ENCODE data around the gene FAM131A.

FAM131A gene

GRCh38 chr3:184377882-184378445, 40.6 kb downstream of the FAM131A start, which contains the start of gene THPO:
TSS of gene THPO (minus strand) at chr3:184378207. CDS start at chr3:184376259, 1,948 bp downstream.
- DNase-seq (ENCODE audit: low read depth) = no peak

- DNase-seq (ENCODE audit: low read depth) = no peak
These were observed 41.4 kb downstream of the FAM131A start for GRCh38 chr3:184378651-184379357.

- DNase-seq (ENCODE audit: low read depth) = no peak
These were observed 42.2 kb downstream of the FAM131A start, which contains the start of gene CHRD for GRCh38 chr3:184379358-184380184. TSS of gene CHRD (plus strand) at chr3:184380054. CDS start at chr3:184380319, 265 bp downstream.

GRCh38 chr3:184380185-184380626, 42.8 kb downstream of the FAM131A start:
- no peak for DNase-seq (ENCODE audit: low read depth)

GRCh38 chr3:184380627-184381260, 43.3 kb downstream of the FAM131A start:
- DNase-seq (ENCODE audit: low read depth) = no peak

GRCh38 chr3:184381261-184382224, 44.1 kb downstream of the FAM131A start:
- DNase-seq (ENCODE audit: low read depth) = no peak

GRCh38 chr3:184382326-184383032, 45.1 kb downstream of the FAM131A start:
- no peak for DNase-seq (ENCODE audit: low read depth)

- DNase-seq (ENCODE audit: low read depth) = no peak
These were observed 45.8 kb downstream of the FAM131A start for GRCh38 chr3:184383033-184383740.

- no peak for DNase-seq (ENCODE audit: low read depth)
These were observed 46.9 kb downstream of the FAM131A start for GRCh38 chr3:184384342-184384741.

- DNase-seq (ENCODE audit: low read depth) = no peak
These were observed 47.5 kb downstream of the FAM131A start for GRCh38 chr3:184384856-184385422.

- no peak for DNase-seq (ENCODE audit: low read depth)
These were observed 48.8 kb downstream of the FAM131A start for GRCh38 chr3:184386047-184386806.

GRCh38 chr3:184387174-184387714, 49.8 kb downstream of the FAM131A start:
- DNase-seq (ENCODE audit: low read depth) = no peak

- no peak for DNase-seq (ENCODE audit: low read depth)
These were observed 51.0 kb downstream of the FAM131A start for GRCh38 chr3:184388164-184388935.

GRCh38 chr3:184388936-184389230, 51.5 kb downstream of the FAM131A start:
- DNase-seq (ENCODE audit: low read depth) = no peak

- no peak for DNase-seq (ENCODE audit: low read depth)
These were observed 52.0 kb downstream of the FAM131A start for GRCh38 chr3:184389384-184389783.

GRCh38 chr3:184389935-184390528, 52.6 kb downstream of the FAM131A start:
- DNase-seq (ENCODE audit: low read depth) = no peak

GRCh38 chr3:184391266-184391665, 53.9 kb downstream of the FAM131A start:
- no peak for DNase-seq (ENCODE audit: low read depth)

All from stimulated activated CD8-positive, alpha-beta memory T cell treated with anti-CD3 and anti-CD28 coated beads, Interleukin-4, amount 100 ng/mL, for 24 hours (primary cell).